ENCODE data around the gene TBL3. TPM values are rescaled to one million over a fixed set of nuclear protein-coding genes. Genes with fewer than 3 reads are reported as not detected.

Gene TBL3
- total RNA-seq, 5 donors from 2014 or later (not counting 1 experiment from before 2014, with no cell fraction given) = 21.1 to 45.6 (median 36.9) TPM

GRCh38 chr16:2005646-2006045 lies 33.8 kb downstream of the TBL3 start:
- ChIA-PET CTCF (interaction anchor here in 1 of 2 donors (0.6 kb wide), 1 partner anchor 127 kb away, joined by 4 read pairs; no protein-coding TSS in a partner anchor), POLR2A (no interaction called here)
- no peaks in the 10 kb centered on the region for H3K27me3 Mint-ChIP-seq
- H3K36me3 Mint-ChIP-seq = peaks cover 8% of the 10 kb centered on the region
- 86% methylated on average over 21 of the region's 21 CpGs for WGBS (ENCODE audit: insufficient coverage)
- peak overlapping the region in 1 of 3 donors; percentile 58 for H3K4me3 Mint-ChIP-seq
- Histone ChIP-seq H3K27me3 (replicated peaks in 1 of 2; ENCODE audit: control insufficient read depth in 2 of 2, extremely low read depth in 1 of 2, insufficient read depth in 2 of 2, low read length in 1 of 2) (no peaks in the 10 kb centered on the region), H3K36me3 (ENCODE audit: control insufficient read depth in 2 of 2, extremely low read depth in 1 of 2, insufficient read depth in 1 of 2, low read length in 1 of 2) (peaks cover 21 to 32% of the 10 kb centered on the region in 2 donors), H3K9me3 (no peaks in the 10 kb centered on the region), H3K27ac (ENCODE audit: low read length) (no peak overlapping the region), H3K4me1 (ENCODE audit: control insufficient read depth in 1 of 2, extremely low read depth in 1 of 2, insufficient read depth in 2 of 2, low read length in 2 of 2) (peaks cover 19 to 68% of the 10 kb centered on the region in 2 experiments), H3K4me3 (ENCODE audit: control insufficient read depth in 1 of 2, extremely low read depth in 1 of 2, low read length in 1 of 2) (no peak overlapping the region)
- no peak for DNase-seq
- no peak for ATAC-seq (replicated peaks in 1 of 4)
- H3K9me3 Mint-ChIP-seq = no peaks in the 10 kb centered on the region
- peaks cover 41 to 52% (median 42%) of the 10 kb centered on the region in 3 donors for H3K4me1 Mint-ChIP-seq
- no peak overlapping the region for H3K27ac Mint-ChIP-seq

DNA sequence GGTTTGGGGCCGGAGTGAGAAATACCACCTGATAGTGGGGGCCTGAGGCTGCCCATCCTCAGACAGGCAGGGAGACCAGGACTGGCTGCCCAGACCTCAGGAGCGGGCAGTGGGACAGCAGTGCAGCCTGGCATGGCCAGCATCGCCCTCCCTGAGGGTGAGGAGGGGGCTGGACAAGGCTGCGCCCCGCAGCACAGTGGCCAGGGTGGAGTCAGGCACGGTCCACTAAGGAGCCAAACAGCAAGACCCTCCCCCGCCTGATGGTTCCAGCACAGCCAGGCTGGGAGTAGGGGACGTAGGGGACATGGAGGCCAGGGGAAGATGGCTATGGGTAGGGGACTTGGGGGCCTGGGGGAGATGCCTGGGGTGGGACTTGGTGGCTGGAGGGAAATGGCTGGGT lies 34.5 kb downstream of the TBL3 start:
- H3K27me3 ChIP-seq (replicated peaks in 1 of 2; ENCODE audit: control insufficient read depth in 2 of 2, extremely low read depth in 1 of 2, insufficient read depth in 2 of 2, low read length in 1 of 2) = no peaks in the 10 kb centered on the region
- ChIA-PET POLR2A (no interaction called here), CTCF (no interaction called here)
- Mint-ChIP-seq H3K4me1 (peaks cover 41 to 52% (median 42%) of the 10 kb centered on the region in 3 donors), H3K4me3 (peak overlapping the region in 2 of 3 donors; percentile 9 to 58), H3K27ac (no peak overlapping the region), H3K9me3 (no peaks in the 10 kb centered on the region), H3K27me3 (no peaks in the 10 kb centered on the region), H3K36me3 (peaks cover 5% of the 10 kb centered on the region)
- no peak overlapping the region for H3K27ac ChIP-seq (ENCODE audit: low read length)
- DNase-seq (no peak), ATAC-seq (replicated peaks in 1 of 4) (no peak)
- peaks cover 19 to 70% of the 10 kb centered on the region in 2 experiments for H3K4me1 ChIP-seq (ENCODE audit: control insufficient read depth in 1 of 2, extremely low read depth in 1 of 2, insufficient read depth in 2 of 2, low read length in 2 of 2)
- H3K4me3 ChIP-seq (ENCODE audit: control insufficient read depth in 1 of 2, extremely low read depth in 1 of 2, low read length in 1 of 2) = no peak overlapping the region
- H3K9me3 ChIP-seq = no peaks in the 10 kb centered on the region
- WGBS (ENCODE audit: insufficient coverage) = 97% methylated on average over 7 of the region's 8 CpGs
- H3K36me3 ChIP-seq (ENCODE audit: control insufficient read depth in 2 of 2, extremely low read depth in 1 of 2, insufficient read depth in 1 of 2, low read length in 1 of 2) = peaks cover 19 to 26% of the 10 kb centered on the region in 2 donors

DNA sequence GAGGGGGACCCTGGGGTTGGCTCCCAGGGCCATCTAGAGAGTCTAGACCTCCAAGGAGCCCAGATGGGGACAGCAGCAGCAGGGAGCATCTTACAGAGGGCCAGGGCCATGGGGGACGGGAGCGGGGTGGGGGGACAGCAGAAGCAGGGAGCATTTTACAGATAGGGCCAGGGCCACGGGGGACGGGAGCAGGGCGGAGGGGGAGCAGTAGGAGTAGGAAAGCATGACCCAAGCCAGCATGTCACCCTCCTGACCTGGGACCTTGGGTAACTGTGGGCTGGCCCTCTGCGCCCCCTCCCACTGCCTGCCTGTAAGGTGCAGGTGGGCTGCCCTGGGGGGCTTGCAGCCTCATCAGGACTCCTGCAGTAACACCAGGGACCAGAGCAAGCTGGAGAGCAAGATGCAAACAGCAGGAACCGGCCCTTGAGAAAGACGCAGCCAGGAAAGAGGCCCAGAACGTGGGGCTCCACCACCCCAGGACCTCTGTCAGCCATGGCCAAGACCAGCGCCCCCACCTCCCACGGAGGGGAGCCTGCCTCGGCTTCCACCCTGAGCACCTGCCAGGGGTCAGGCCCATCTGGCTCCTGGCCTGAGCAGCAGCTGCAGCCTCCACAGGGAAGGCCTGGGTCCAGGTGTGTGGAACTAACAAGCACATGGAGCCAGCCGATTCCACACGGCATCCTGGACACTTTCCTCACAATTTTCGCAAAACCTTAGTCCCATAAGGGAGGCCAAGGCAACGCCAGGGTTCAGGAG lies 35.4 kb downstream of the TBL3 start:
- peaks cover 3% of the 10 kb centered on the region for H3K36me3 Mint-ChIP-seq
- H3K9me3 Mint-ChIP-seq = no peaks in the 10 kb centered on the region
- no peaks in the 10 kb centered on the region for H3K27me3 ChIP-seq (replicated peaks in 1 of 2; ENCODE audit: control insufficient read depth in 2 of 2, extremely low read depth in 1 of 2, insufficient read depth in 2 of 2, low read length in 1 of 2)
- H3K9me3 ChIP-seq = no peaks in the 10 kb centered on the region
- ChIA-PET POLR2A (no interaction called here), CTCF (no interaction called here)
- WGBS (ENCODE audit: insufficient coverage) = 83% methylated on average over 12 of the region's 16 CpGs
- peaks cover 12 to 17% of the 10 kb centered on the region in 2 donors for H3K36me3 ChIP-seq (ENCODE audit: control insufficient read depth in 2 of 2, extremely low read depth in 1 of 2, insufficient read depth in 1 of 2, low read length in 1 of 2)
- peaks cover 41 to 52% (median 42%) of the 10 kb centered on the region in 3 donors for H3K4me1 Mint-ChIP-seq
- ATAC-seq (replicated peaks in 1 of 4) = no peak
- H3K4me3 ChIP-seq (ENCODE audit: control insufficient read depth in 1 of 2, extremely low read depth in 1 of 2, low read length in 1 of 2) = peak overlapping the region in 1 of 2 donors; percentile 1
- peak overlapping the region; percentile 82 to 87 (median 84) for H3K4me3 Mint-ChIP-seq
- peaks cover 19 to 70% of the 10 kb centered on the region in 2 experiments for H3K4me1 ChIP-seq (ENCODE audit: control insufficient read depth in 1 of 2, extremely low read depth in 1 of 2, insufficient read depth in 2 of 2, low read length in 2 of 2)
- no peak for DNase-seq
- H3K27ac Mint-ChIP-seq = peak overlapping the region; percentile 44 to 88
- no peaks in the 10 kb centered on the region for H3K27me3 Mint-ChIP-seq
- H3K27ac ChIP-seq (ENCODE audit: low read length) = peak overlapping the region; percentile 53

GRCh38 chr16:2008009-2008526 lies 36.2 kb downstream of the TBL3 start:
- H3K36me3 Mint-ChIP-seq = no peaks in the 10 kb centered on the region
- Histone ChIP-seq H3K4me1 (ENCODE audit: control insufficient read depth in 1 of 2, extremely low read depth in 1 of 2, insufficient read depth in 2 of 2, low read length in 2 of 2) (peaks cover 19 to 68% of the 10 kb centered on the region in 2 experiments), H3K9me3 (no peaks in the 10 kb centered on the region), H3K27me3 (replicated peaks in 1 of 2; ENCODE audit: control insufficient read depth in 2 of 2, extremely low read depth in 1 of 2, insufficient read depth in 2 of 2, low read length in 1 of 2) (no peaks in the 10 kb centered on the region), H3K4me3 (ENCODE audit: control insufficient read depth in 1 of 2, extremely low read depth in 1 of 2, low read length in 1 of 2) (peak overlapping the region; percentile 1 to 70), H3K36me3 (ENCODE audit: control insufficient read depth in 2 of 2, extremely low read depth in 1 of 2, insufficient read depth in 1 of 2, low read length in 1 of 2) (peaks cover 8 to 9% of the 10 kb centered on the region in 2 donors), H3K27ac (ENCODE audit: low read length) (peak overlapping the region; percentile 53)
- ATAC-seq (replicated peaks in 1 of 4) (no peak), DNase-seq (peak in 4 of 35 experiments; percentile 12 to 39 (median 26))
- no peaks in the 10 kb centered on the region for H3K27me3 Mint-ChIP-seq
- WGBS (ENCODE audit: insufficient coverage) = 9% methylated on average over 15 of the region's 15 CpGs
- peak overlapping the region; percentile 76 to 88 for H3K27ac Mint-ChIP-seq
- H3K4me3 Mint-ChIP-seq = peak overlapping the region; percentile 82 to 87 (median 84)
- H3K9me3 Mint-ChIP-seq = no peaks in the 10 kb centered on the region
- CTCF ChIA-PET = interaction anchor here in 1 of 2 donors (0.6 to 1.3 kb wide), 2 partner anchors 16 to 143 kb away, joined by 3 to 6 read pairs; no protein-coding TSS in a partner anchor
- H3K4me1 Mint-ChIP-seq = peaks cover 41 to 52% (median 42%) of the 10 kb centered on the region in 3 donors
- POLR2A ChIA-PET = no interaction called here

DNA sequence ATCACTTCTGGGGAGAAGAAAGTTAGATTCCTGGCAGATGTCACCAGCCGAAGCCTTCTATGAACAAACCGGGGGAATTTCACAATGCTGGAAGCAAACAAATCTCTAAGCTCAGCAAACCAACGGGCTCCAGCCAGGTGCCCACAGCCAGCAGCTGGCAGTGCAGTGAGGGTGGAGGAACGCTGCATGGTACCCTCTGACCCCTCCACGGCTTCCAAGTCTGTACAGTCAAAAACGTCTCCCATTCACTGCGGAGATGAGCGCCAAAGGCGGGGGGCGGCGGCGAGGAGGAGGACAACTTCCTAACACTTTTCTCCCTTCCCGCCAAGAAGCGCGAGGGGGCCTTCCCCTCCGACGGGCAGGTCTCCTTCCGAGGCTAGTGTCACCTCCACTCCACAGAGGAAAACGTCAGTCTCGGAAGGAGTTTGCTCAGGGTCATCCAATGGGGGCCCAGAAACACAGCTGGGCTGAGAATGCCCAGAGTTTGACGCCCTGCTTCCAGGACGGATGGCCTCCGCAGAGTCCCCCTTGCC lies 36.8 kb downstream of the TBL3 start:
- H3K4me1 ChIP-seq (ENCODE audit: control insufficient read depth in 1 of 2, extremely low read depth in 1 of 2, insufficient read depth in 2 of 2, low read length in 2 of 2) = peaks cover 19 to 62% of the 10 kb centered on the region in 2 experiments
- ChIA-PET POLR2A (interaction anchor here in 1 of 2 donors (0.6 kb wide), 1 partner anchor 147 kb away, joined by 3 read pairs; the partner anchor contains the start of gene TRAF7), CTCF (interaction anchor here in 1 of 2 donors (0.6 to 1.3 kb wide), 2 partner anchors 16 to 144 kb away, joined by 3 to 6 read pairs; no protein-coding TSS in a partner anchor)
- peak overlapping the region; percentile 76 to 88 for H3K27ac Mint-ChIP-seq
- 2% methylated on average over 13 of the region's 23 CpGs for WGBS (ENCODE audit: insufficient coverage)
- H3K36me3 Mint-ChIP-seq = no peaks in the 10 kb centered on the region
- H3K27me3 Mint-ChIP-seq = no peaks in the 10 kb centered on the region
- H3K9me3 ChIP-seq = no peaks in the 10 kb centered on the region
- no peak for ATAC-seq (replicated peaks in 1 of 4)
- no peaks in the 10 kb centered on the region for H3K9me3 Mint-ChIP-seq
- H3K4me3 ChIP-seq (ENCODE audit: control insufficient read depth in 1 of 2, extremely low read depth in 1 of 2, low read length in 1 of 2) = peak overlapping the region; percentile 59 to 70
- no peaks in the 10 kb centered on the region for H3K27me3 ChIP-seq (replicated peaks in 1 of 2; ENCODE audit: control insufficient read depth in 2 of 2, extremely low read depth in 1 of 2, insufficient read depth in 2 of 2, low read length in 1 of 2)
- peak overlapping the region; percentile 53 for H3K27ac ChIP-seq (ENCODE audit: low read length)
- peak overlapping the region; percentile 82 to 87 (median 84) for H3K4me3 Mint-ChIP-seq
- H3K4me1 Mint-ChIP-seq = peaks cover 41 to 52% (median 42%) of the 10 kb centered on the region in 3 donors
- H3K36me3 ChIP-seq (ENCODE audit: control insufficient read depth in 2 of 2, extremely low read depth in 1 of 2, insufficient read depth in 1 of 2, low read length in 1 of 2) = peaks cover 3 to 5% of the 10 kb centered on the region in 2 donors
- DNase-seq = peak in 2 of 35 experiments; percentile 17 to 44

DNA sequence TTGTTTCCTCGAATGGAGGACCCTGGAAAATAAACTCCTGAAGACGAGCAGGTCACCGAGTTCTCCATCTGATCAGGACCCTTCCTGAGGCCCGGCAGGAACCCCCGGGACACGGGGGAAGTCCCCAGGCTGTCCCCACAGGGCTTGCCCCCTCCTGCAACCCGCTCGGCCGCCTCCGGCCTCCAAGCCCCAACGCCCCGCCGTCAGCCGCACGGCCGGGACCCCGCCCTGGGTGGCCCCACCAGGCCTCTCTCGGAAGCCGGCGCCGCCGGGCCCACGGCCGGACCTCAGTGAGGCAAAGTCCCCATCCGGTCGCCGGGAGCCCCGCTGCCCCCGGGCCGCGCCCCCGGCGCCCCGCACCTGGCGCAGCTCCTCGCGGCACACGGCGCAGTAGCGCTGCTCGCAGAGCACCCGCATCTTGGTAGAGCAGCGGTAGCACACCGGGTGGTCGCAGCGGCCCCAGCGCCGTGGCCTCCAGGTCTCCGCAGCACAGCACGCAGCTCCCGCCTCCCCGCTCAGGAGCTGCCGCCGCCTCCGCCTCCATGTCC lies 37.4 kb downstream of the TBL3 start:
- H3K9me3 ChIP-seq = no peaks in the 10 kb centered on the region
- Mint-ChIP-seq H3K27me3 (no peaks in the 10 kb centered on the region), H3K27ac (peak overlapping the region; percentile 76 to 88), H3K9me3 (no peaks in the 10 kb centered on the region), H3K36me3 (no peaks in the 10 kb centered on the region), H3K4me3 (peak overlapping the region; percentile 82 to 87 (median 84)), H3K4me1 (peaks cover 38 to 47% (median 42%) of the 10 kb centered on the region in 3 donors)
- ChIA-PET CTCF (interaction anchor here in 1 of 2 donors (1.3 kb wide), 1 partner anchor 17 kb away, joined by 3 read pairs; no protein-coding TSS in a partner anchor), POLR2A (interaction anchor here in 1 of 2 donors (0.6 kb wide), 1 partner anchor 146 kb away, joined by 3 read pairs; the partner anchor contains the start of gene TRAF7)
- peak overlapping the region; percentile 53 for H3K27ac ChIP-seq (ENCODE audit: low read length)
- peaks cover 19 to 56% of the 10 kb centered on the region in 2 experiments for H3K4me1 ChIP-seq (ENCODE audit: control insufficient read depth in 1 of 2, extremely low read depth in 1 of 2, insufficient read depth in 2 of 2, low read length in 2 of 2)
- no peaks in the 10 kb centered on the region for H3K27me3 ChIP-seq (replicated peaks in 1 of 2; ENCODE audit: control insufficient read depth in 2 of 2, extremely low read depth in 1 of 2, insufficient read depth in 2 of 2, low read length in 1 of 2)
- H3K4me3 ChIP-seq (ENCODE audit: control insufficient read depth in 1 of 2, extremely low read depth in 1 of 2, low read length in 1 of 2) = peak overlapping the region; percentile 59 to 70
- under 1% methylated on average over 55 of the region's 55 CpGs for WGBS (ENCODE audit: insufficient coverage)
- ATAC-seq (replicated peaks in 1 of 4) = peak; percentile 5 to 62 (median 50)
- DNase-seq = peak in 1 of 35 experiments; percentile 21
- H3K36me3 ChIP-seq (ENCODE audit: control insufficient read depth in 2 of 2, extremely low read depth in 1 of 2, insufficient read depth in 1 of 2, low read length in 1 of 2) = peaks cover 3% of the 10 kb centered on the region in 2 donors
